Right renal pelvis (tissue), 4 donors: Measurements from ENCODE around the gene PILRA. TPM values are rescaled to one million over a fixed set of nuclear protein-coding genes. Genes with fewer than 3 reads are reported as not detected.
"Not testable (repeated sequence)": the region's sequence is repeated elsewhere in the genome, so short reads cannot be mapped to it uniquely, and the experiment has no call there.

Experiments
- DNase-seq, 4 donors: peaks; one replicate each; pipeline ENCODE4 v3.0.0-alpha.2; 2013; ENCODE audit warnings: low read depth in 4 of 4, low spot score in 3 of 4, missing footprints in 1 of 4
- polyA plus RNA-seq, 4 donors: library from polyadenylated mRNA; unstranded; fragments of 120-200 nt; gene quantifications; one replicate each; pipeline ENCODE4 v1.2.1, GENCODE V29; 2013; ENCODE audit not compliant: insufficient read length in 4 of 4

PILRA gene
- polyA plus RNA-seq, 4 donors, result 4.2 to 5.2 (median 4.6) TPM

- DNase-seq, result no peak
Observed at GRCh38 chr7:100432621-100433275, 59.5 kb downstream of the PILRA start.

- DNase-seq, result no peak
Observed at GRCh38 chr7:100433276-100433591, 59.9 kb downstream of the PILRA start.

GRCh38 chr7:100433592-100434296 lies 60.5 kb downstream of the PILRA start:
- DNase-seq, result no peak

- DNase-seq, result no peak
Observed at GRCh38 chr7:100434297-100435144, 61.2 kb downstream of the PILRA start.

- no peak for DNase-seq
Observed at GRCh38 chr7:100435401-100436304, 62.4 kb downstream of the PILRA start.

- DNase-seq, result no peak
Observed at GRCh38 chr7:100437150-100438100, 64.1 kb downstream of the PILRA start.

GRCh38 chr7:100438172-100438571 lies 64.9 kb downstream of the PILRA start:
- no peak for DNase-seq

GRCh38 chr7:100438731-100439130 lies 65.4 kb downstream of the PILRA start:
- not testable (repeated sequence) for DNase-seq

- not testable (repeated sequence) for DNase-seq
Observed at GRCh38 chr7:100439244-100439643, 66.0 kb downstream of the PILRA start.

- DNase-seq, result no peak
Observed at GRCh38 chr7:100441641-100442535, 68.6 kb downstream of the PILRA start.

GRCh38 chr7:100443096-100443840 lies 70.0 kb downstream of the PILRA start:
- no peak for DNase-seq

- no peak for DNase-seq
Observed at GRCh38 chr7:100444311-100445278, 71.3 kb downstream of the PILRA start.

- no peak for DNase-seq
Observed at GRCh38 chr7:100446040-100446439, 72.8 kb downstream of the PILRA start.

- not testable (repeated sequence) for DNase-seq
Observed at GRCh38 chr7:100447363-100447762, 74.1 kb downstream of the PILRA start.

- no peak for DNase-seq
Observed at GRCh38 chr7:100449190-100449795, 76.0 kb downstream of the PILRA start.
